Erythroblast (primary cell): ENCODE results near the gene NNMT.

Source experiments
- GATA1 ChIP-seq: IDR thresholded peaks from 2 replicates; pipeline ENCODE4 v1.6.1; 2011; ENCODE audit warnings: low read depth, mild to moderate bottlenecking, control low read depth, low read length, moderate library complexity
- POLR2A ChIP-seq: IDR thresholded peaks from 2 replicates; pipeline ENCODE4 v1.6.1; 2011; ENCODE audit warnings: mild to moderate bottlenecking, low read length

GRCh38 chr11:114316980-114317786 lies 21.0 kb downstream of the NNMT start:
- TF ChIP-seq POLR2A (no peak), GATA1 (no peak)
